Measurements from ENCODE around the gene TEKTIP1. TPM values are rescaled to one million over a fixed set of nuclear protein-coding genes. Genes with fewer than 3 reads are reported as not detected.
A peak's percentile ranks its signal among the peaks of the same experiment; 100 is the strongest.

The TEKTIP1 gene
- total and polyA plus RNA-seq, 9 of the 15 experiments (the other 6 are each of a cell fraction or from before 2014, with no cell fraction given), result 0.66 TPM; not detected in 8

DNA sequence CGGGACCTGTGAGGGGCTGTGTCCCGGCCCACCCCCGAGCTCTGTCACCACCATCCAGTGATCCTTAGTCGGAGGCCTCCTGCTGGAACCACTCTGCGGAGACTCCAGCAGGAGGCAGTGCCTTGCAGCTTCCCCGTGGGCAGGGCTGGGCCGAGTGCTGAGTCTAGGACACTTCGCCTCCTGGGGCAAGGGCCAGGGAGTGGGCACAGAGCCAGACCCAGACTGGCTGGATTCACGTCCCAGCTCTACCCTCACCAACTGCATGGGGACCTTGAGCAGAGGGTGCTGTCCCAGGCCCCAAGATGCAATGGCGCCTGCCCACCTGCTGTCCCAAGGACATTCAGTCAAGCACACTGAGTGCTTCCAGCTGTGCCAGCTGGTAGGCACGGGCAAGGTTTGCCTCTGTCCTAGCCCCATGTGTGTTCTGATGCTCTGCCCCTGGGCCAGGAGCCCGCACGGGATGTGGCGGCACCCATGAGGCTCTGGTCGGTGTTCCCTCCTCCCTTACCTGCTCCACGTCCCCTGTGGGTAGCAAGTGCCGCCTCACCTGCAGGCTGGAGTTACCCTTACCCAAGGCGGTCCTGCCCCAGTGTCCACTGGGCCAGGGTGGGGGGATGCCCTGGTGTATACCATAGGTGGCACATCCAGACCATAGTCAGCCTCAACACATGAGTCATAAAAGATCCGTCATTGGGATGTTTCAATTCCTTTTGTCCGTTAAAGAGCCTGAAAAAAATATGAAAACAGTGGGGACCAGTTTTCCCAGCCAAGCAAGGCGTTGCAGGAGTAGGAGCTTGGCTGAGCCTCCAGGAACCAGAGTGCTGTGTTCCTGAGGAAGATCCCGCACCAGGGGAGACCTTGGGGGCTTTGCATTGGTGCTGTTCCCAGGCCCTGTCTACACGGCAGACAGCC is 25.5 kb upstream of the TEKTIP1 start:
- ATAC-seq, result 0 out of 3 replicates have a peak, but pooled peaks have one; percentile 23
- no peak overlapping the region for H3K27ac ChIP-seq (ENCODE audit: extremely low read depth, low read depth, low read length)
- ChIA-PET POLR2A (interaction anchor here (0.5 to 1.0 kb wide), 5 partner anchors 11 to 404 kb away, joined by 3 to 5 read pairs (median 3); no protein-coding TSS in a partner anchor), CTCF (ENCODE audit: low intra/inter-chr PET ratio) (no interaction called here)
- DNase-seq (ENCODE audit: extremely low read depth in 1 of 4, low spot score in 3 of 4), result no peak
- H3K36me3 ChIP-seq (ENCODE audit: control insufficient read depth, insufficient read depth, low read length), result peaks cover 36% of the 10 kb centered on the region; the same call in 2 of the 3 replicates
- no peak overlapping the region for H3K4me3 ChIP-seq
- no peak overlapping the region for H2AFZ ChIP-seq (ENCODE audit: low read depth, low read length)
- in situ Hi-C loops (cut with MboI), result no loop called here
- TF ChIP-seq, protein P1, sequence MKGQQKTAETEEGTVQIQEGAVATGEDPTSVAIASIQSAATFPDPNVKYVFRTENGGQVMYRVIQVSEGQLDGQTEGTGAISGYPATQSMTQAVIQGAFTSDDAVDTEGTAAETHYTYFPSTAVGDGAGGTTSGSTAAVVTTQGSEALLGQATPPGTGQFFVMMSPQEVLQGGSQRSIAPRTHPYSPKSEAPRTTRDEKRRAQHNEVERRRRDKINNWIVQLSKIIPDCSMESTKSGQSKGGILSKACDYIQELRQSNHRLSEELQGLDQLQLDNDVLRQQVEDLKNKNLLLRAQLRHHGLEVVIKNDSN (CRISPR knock-in tag; IDR thresholded peaks at IDR 0.05), result 0 out of 2 replicates have a peak, but pooled peaks have one; percentile 39
- TF ChIP-seq RBFOX2 (IDR thresholded peaks at IDR 0.05; ENCODE audit: low read depth, low read length) (peak; percentile 39; the same call in 1 of the 2 replicates), ZNF316 (IDR thresholded peaks at IDR 0.05) (no peak), CREM (IDR thresholded peaks at IDR 0.05; ENCODE audit: low read depth) (no peak)
- BruUV-seq (replicated peaks), result no TSS peak
- intact Hi-C loops (cut with micrococcal nuclease), result no loop called here
- no peaks in the 10 kb centered on the region for H3K9me3 ChIP-seq (replicated peaks; ENCODE audit: control insufficient read depth, insufficient read depth, low read depth, low read length)
- H3K4me1 ChIP-seq (replicated peaks in 1 of 2; ENCODE audit: control insufficient read depth in 2 of 2, insufficient read depth in 2 of 2, low read length in 2 of 2), result peaks cover 10 to 72% of the 10 kb centered on the region in 2 experiments; a peak in 4 of 5 replicates
- H3K27me3 ChIP-seq (ENCODE audit: control insufficient read depth in 2 of 2, insufficient read depth in 2 of 2, low read length in 2 of 2), result no peaks in the 10 kb centered on the region
- 89% methylated on average over 23 of the region's 23 CpGs for WGBS (ENCODE audit: insufficient coverage, low coverage, missing lambda C conversion rate)
- peaks cover 11% of the 10 kb centered on the region for H3K9me1 ChIP-seq (ENCODE audit: control insufficient read depth, insufficient read depth, low read length)
- H4K20me1 ChIP-seq (replicated peaks; ENCODE audit: control insufficient read depth, insufficient read depth, low read length), result peaks cover 63% of the 10 kb centered on the region
- no peak overlapping the region for H3K4me2 ChIP-seq (ENCODE audit: insufficient read depth, low read length)
- FAIRE-seq, result no peak
- peaks cover 82% of the 10 kb centered on the region for H3K79me2 ChIP-seq (ENCODE audit: control insufficient read depth, insufficient read depth, low read length)
- peak overlapping the region in 1 of 2 experiments; percentile 76; a peak in 2 of 4 replicates for H3K9ac ChIP-seq (ENCODE audit: insufficient read depth in 1 of 2, low read depth in 2 of 2, low read length in 2 of 2)

All from K562 (cell line).